Endothelial cell of umbilical vein (primary cell): Measurements from ENCODE around the gene IGFBP7. TPM values are rescaled to one million over a fixed set of nuclear protein-coding genes. Genes with fewer than 3 reads are reported as not detected.

Source experiments
- BruUV-seq: library from RNA; stranded (reverse); fragments of 400-500 nt; replicated peaks from 2 replicates; lab custom pipeline; 2021; lab: Mats Ljungman, UMichigan
- CTCF ChIA-PET: fragments of 300-600, 350-600 bp; sonication (Branson Sonifier 250); formaldehyde crosslinking; loops from one replicate; lab custom pipeline; 2021; ENCODE audit warnings: antibody characterized with exemption, inconsistent platforms; lab: Charles Lee
- POLR2A ChIA-PET: fragments of 300-600, 350-600 bp; sonication (Branson Sonifier 250); formaldehyde crosslinking; loops from one replicate; lab custom pipeline; 2021; ENCODE audit warnings: antibody characterized with exemption, inconsistent platforms; lab: Charles Lee
- DNase-seq: peaks from one replicate; pipeline ENCODE4 v3.0.0-alpha.2; 2011; ENCODE audit warnings: low read depth, low spot score
- FAIRE-seq: peaks from 2 replicates; lab custom pipeline; 2011; peaks lifted over from hg19 to GRCh38; lab: Jason Lieb, UNC
- H2AFZ ChIP-seq: 2 replicates; pipeline ENCODE4 v1.6.0; 2012; ENCODE audit warnings: low read depth, low read length, control low read depth, inconsistent platforms
- H3K27ac ChIP-seq: 2 replicates; pipeline ENCODE4 v1.5.1; 2011; ENCODE audit warnings: low read depth, mild to moderate bottlenecking, control low read depth, low read length, moderate library complexity; ENCODE audit not compliant: insufficient read depth
- H3K27me3 ChIP-seq, 2 experiments: 2 replicates each; pipeline versions ENCODE4 v1.6.0 to v1.6.1; 2011; ENCODE audit warnings: low read length in 2 of 2, mixed read lengths in 1 of 2; ENCODE audit not compliant: control insufficient read depth in 2 of 2, insufficient read depth in 2 of 2
- H3K36me3 ChIP-seq, 2 experiments: 2 replicates in 1 of 2; 3 replicates in 1 of 2; pipeline ENCODE4 v1.5.1; 2011; ENCODE audit warnings: low read length in 2 of 2, mild to moderate bottlenecking in 1 of 2, moderate library complexity in 1 of 2; ENCODE audit not compliant: control insufficient read depth in 2 of 2, insufficient read depth in 2 of 2; ENCODE audit errors: extremely low read depth in 1 of 2
- H3K4me1 ChIP-seq: 3 replicates; pipeline ENCODE4 v1.5.1; 2011; ENCODE audit warnings: mild to moderate bottlenecking, low read length; ENCODE audit not compliant: control insufficient read depth, insufficient read depth; ENCODE audit errors: extremely low read depth
- H3K4me2 ChIP-seq: 2 replicates; pipeline ENCODE4 v1.6.1; 2011; ENCODE audit warnings: low read length, control low read depth, mixed read lengths; ENCODE audit not compliant: insufficient read depth
- H3K4me3 ChIP-seq, 3 experiments: fragments of 200-600 bp in 1 of 3; sonication (generic), shearing (Covaris generic) in 1 of 3; replicated peaks in 1 of 3; 2 replicates each; pipeline ENCODE4 v1.5.1; 2011 to 2016; ENCODE audit warnings: control low read depth in 3 of 3, low read length in 3 of 3, mild to moderate bottlenecking in 2 of 3, inconsistent platforms in 1 of 3, low read depth in 1 of 3, moderate library complexity in 1 of 3; ENCODE audit not compliant: insufficient read depth in 1 of 3
- H3K79me2 ChIP-seq: 2 replicates; pipeline ENCODE4 v1.6.0; 2012; ENCODE audit warnings: low read length, inconsistent platforms; ENCODE audit not compliant: control insufficient read depth, insufficient read depth
- H3K9ac ChIP-seq: replicated peaks from 2 replicates; pipeline ENCODE3; 2011; ENCODE audit warnings: low read length, control low read depth; ENCODE audit not compliant: insufficient read depth; ENCODE audit errors: extremely low read depth
- H3K9me1 ChIP-seq: replicated peaks from 3 replicates; pipeline ENCODE4 v1.6.0; 2011; ENCODE audit warnings: mild to moderate bottlenecking, low read length; ENCODE audit not compliant: control insufficient read depth, insufficient read depth; ENCODE audit errors: extremely low read depth
- H3K9me3 ChIP-seq: replicated peaks from 2 replicates; pipeline ENCODE4 v1.5.1; 2012; ENCODE audit warnings: low read length, inconsistent platforms; ENCODE audit not compliant: control insufficient read depth, insufficient read depth
- H4K20me1 ChIP-seq: replicated peaks from 2 replicates; pipeline ENCODE3; 2011; ENCODE audit warnings: mild to moderate bottlenecking, low read length; ENCODE audit not compliant: control insufficient read depth, insufficient read depth; ENCODE audit errors: extremely low read depth
- EZH2 ChIP-seq: IDR thresholded peaks from 2 replicates; pipeline ENCODE4 v1.6.1; 2012; ENCODE audit warnings: borderline replicate concordance, low read depth, mild to moderate bottlenecking, moderate library complexity, low read length, inconsistent platforms; ENCODE audit not compliant: severe bottlenecking
- FOS ChIP-seq: IDR thresholded peaks from 2 replicates; pipeline ENCODE4 v1.6.1; 2011; ENCODE audit warnings: mild to moderate bottlenecking, low read length, moderate library complexity, borderline replicate concordance; ENCODE audit not compliant: insufficient read depth
- GATA2 ChIP-seq: IDR thresholded peaks from 2 replicates; pipeline ENCODE4 v1.7.0; 2011; ENCODE audit warnings: low read depth, mild to moderate bottlenecking, moderate library complexity, mixed read lengths, low read length; ENCODE audit not compliant: insufficient read length, insufficient read depth
- JUN ChIP-seq: IDR thresholded peaks from 2 replicates; pipeline ENCODE4 v1.6.1; 2011; ENCODE audit warnings: borderline replicate concordance, low read depth; ENCODE audit not compliant: insufficient read length, insufficient read depth
- MYC ChIP-seq: IDR thresholded peaks from one replicate; pipeline ENCODE4 v1.6.1; 2011; ENCODE audit warnings: mild to moderate bottlenecking, low read depth, low read length
- POLR2A ChIP-seq: IDR thresholded peaks from 2 replicates; pipeline ENCODE4 v1.6.1; 2012; ENCODE audit warnings: low read depth, mild to moderate bottlenecking, control low read depth, low read length
- POLR2AphosphoS5 ChIP-seq: IDR thresholded peaks from 2 replicates; pipeline ENCODE4 v1.6.1; 2012; ENCODE audit warnings: low read depth, mild to moderate bottlenecking, control low read depth, low read length, moderate library complexity; ENCODE audit not compliant: insufficient read depth
- dilution Hi-C: fragments of 300-500 bp; cut with MboI; formaldehyde crosslinking; loops from one replicate; pipeline ENCODE4 v1.15.0; 2019; ENCODE audit warnings: low sequenced_read_pairs; ENCODE audit not compliant: extremely low pct_ligation_motif_present
- intact Hi-C: fragments of 100-400 bp; cut with micrococcal nuclease; formaldehyde crosslinking; loops from one replicate; pipeline ENCODE4 v1.10.0; 2022
- polyA plus RNA-seq, 4 experiments: library from polyadenylated mRNA; depleted of rRNA in 3 of 4; stranded (reverse) in 3 of 4; unstranded in 1 of 4; fragments of >200 nt; gene quantifications; 2 replicates each; pipeline versions ENCODE4 v1.2.1 to v1.2.3, GENCODE V29; 2011 to 2012; ENCODE audit warnings: missing spikeins in 1 of 4
- total RNA-seq: library from RNA; stranded (reverse); gene quantifications from 2 replicates; pipeline ENCODE4 v1.2.3, GENCODE V29; 2021
- TF ChIP-seq, protein P1 (sequence below), 2 donors: IDR thresholded peaks; 1 replicate in 1 of 2; 2 replicates in 1 of 2; pipeline ENCODE4 v1.5.1; 2011; ENCODE audit warnings: low read length in 2 of 2, mild to moderate bottlenecking in 2 of 2, moderate library complexity in 2 of 2, control low read depth in 1 of 2, inconsistent platforms in 1 of 2, low read depth in 1 of 2; ENCODE audit not compliant: insufficient read depth in 1 of 2; ENCODE audit errors: extremely low read depth in 1 of 2
- TF ChIP-seq, protein P2 (sequence below): IDR thresholded peaks from 2 replicates; pipeline ENCODE4 v1.6.1; 2011; ENCODE audit not compliant: insufficient read depth, insufficient read length

Gene IGFBP7
- total and polyA plus RNA-seq, 2 donors (not counting 3 experiments of a cell fraction or from before 2014, with no cell fraction given) = 526 to 770 TPM

DNA sequence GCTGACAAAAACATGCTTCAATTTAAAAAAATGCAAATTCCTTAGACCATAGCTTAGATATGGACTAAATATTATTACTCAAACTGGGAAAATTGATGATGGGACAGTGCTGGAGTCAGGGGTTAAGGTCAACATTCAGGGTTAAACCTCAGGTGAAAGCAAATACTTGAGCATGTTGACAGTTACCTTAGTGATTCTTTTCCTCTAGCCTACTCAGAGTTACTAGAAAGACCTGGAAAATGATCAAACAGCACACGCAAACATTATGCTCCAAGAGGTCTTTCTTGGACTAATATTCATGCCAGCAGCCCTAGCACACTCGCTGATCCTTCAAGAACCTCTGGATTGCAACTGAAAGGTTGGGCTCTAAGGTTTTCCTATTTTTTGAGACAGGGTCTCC, 10.8 kb downstream of the IGFBP7 start:
- Histone ChIP-seq H3K4me3 (no peak overlapping the region), H3K27me3 (no peaks in the 10 kb centered on the region), H4K20me1 (no peaks in the 10 kb centered on the region), H3K79me2 (peaks cover 90% of the 10 kb centered on the region), H3K9me1 (no peaks in the 10 kb centered on the region), H2AFZ (no peak overlapping the region), H3K4me1 (peaks cover 56% of the 10 kb centered on the region), H3K9me3 (no peaks in the 10 kb centered on the region), H3K9ac (no peak overlapping the region), H3K27ac (no peak overlapping the region), H3K36me3 (peaks cover 2 to 13% of the 10 kb centered on the region in 2 experiments), H3K4me2 (no peak overlapping the region)
- ChIA-PET CTCF (interaction anchor here (1.2 to 1.6 kb wide), 2 partner anchors 9 to 18 kb away, joined by 3 to 7 read pairs; no protein-coding TSS in a partner anchor), POLR2A (interaction anchor here (0.5 kb wide), 1 partner anchor 107 kb away, joined by 3 read pairs; no protein-coding TSS in a partner anchor)
- no TSS peak for BruUV-seq
- FAIRE-seq (no peak), DNase-seq (no peak)
- TF ChIP-seq POLR2AphosphoS5 (no peak), JUN (no peak), EZH2 (no peak), POLR2A (no peak), MYC (no peak), GATA2 (no peak), FOS (no peak)
- TF ChIP-seq, protein P1, sequence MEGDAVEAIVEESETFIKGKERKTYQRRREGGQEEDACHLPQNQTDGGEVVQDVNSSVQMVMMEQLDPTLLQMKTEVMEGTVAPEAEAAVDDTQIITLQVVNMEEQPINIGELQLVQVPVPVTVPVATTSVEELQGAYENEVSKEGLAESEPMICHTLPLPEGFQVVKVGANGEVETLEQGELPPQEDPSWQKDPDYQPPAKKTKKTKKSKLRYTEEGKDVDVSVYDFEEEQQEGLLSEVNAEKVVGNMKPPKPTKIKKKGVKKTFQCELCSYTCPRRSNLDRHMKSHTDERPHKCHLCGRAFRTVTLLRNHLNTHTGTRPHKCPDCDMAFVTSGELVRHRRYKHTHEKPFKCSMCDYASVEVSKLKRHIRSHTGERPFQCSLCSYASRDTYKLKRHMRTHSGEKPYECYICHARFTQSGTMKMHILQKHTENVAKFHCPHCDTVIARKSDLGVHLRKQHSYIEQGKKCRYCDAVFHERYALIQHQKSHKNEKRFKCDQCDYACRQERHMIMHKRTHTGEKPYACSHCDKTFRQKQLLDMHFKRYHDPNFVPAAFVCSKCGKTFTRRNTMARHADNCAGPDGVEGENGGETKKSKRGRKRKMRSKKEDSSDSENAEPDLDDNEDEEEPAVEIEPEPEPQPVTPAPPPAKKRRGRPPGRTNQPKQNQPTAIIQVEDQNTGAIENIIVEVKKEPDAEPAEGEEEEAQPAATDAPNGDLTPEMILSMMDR (IDR thresholded peaks at IDR 0.05; ENCODE audit: extremely low read depth in 1 of 2, insufficient read depth in 1 of 2, low read depth in 1 of 2, low read length in 2 of 2) = no peak
- TF ChIP-seq, protein P2, sequence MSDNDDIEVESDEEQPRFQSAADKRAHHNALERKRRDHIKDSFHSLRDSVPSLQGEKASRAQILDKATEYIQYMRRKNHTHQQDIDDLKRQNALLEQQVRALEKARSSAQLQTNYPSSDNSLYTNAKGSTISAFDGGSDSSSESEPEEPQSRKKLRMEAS = no peak
- intact Hi-C loops (no loop called here), dilution Hi-C loops (no loop called here)
